HG03095 (cell line): ENCODE results near the gene NME2.
"Not testable (repeated sequence)": the region's sequence is repeated elsewhere in the genome, so short reads cannot be mapped to it uniquely, and the experiment has no call there.

Source experiments
- ATAC-seq: cut with Tn5 transposase; IDR thresholded peaks from one replicate; pipeline ENCODE4 v1.9.1; 2021; ENCODE audit warnings: moderate library complexity; ENCODE audit not compliant: unreplicated experiment

The NME2 gene

DNA sequence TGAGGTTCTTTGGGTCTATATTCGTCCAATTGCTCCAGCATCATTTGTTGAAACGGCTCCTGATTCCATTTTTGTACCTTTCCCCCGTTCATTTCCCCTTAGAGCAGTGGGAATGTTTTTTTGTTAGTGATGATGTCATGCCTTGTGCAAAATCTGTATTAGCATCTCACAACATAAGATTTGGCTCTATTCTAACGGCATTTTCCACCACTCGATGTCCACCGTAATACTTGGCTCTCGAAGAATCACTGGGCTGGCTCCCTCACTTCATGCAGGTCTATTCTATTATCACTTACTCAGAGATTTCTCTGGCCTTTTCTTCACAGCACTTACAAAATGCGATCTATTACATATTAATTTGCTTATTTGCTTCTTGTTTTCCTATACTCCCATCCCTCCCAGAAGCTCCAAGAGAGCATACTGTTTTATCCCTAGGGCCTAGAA, 13.4 kb upstream of the NME2 start:
- ATAC-seq = peak; percentile 0

DNA sequence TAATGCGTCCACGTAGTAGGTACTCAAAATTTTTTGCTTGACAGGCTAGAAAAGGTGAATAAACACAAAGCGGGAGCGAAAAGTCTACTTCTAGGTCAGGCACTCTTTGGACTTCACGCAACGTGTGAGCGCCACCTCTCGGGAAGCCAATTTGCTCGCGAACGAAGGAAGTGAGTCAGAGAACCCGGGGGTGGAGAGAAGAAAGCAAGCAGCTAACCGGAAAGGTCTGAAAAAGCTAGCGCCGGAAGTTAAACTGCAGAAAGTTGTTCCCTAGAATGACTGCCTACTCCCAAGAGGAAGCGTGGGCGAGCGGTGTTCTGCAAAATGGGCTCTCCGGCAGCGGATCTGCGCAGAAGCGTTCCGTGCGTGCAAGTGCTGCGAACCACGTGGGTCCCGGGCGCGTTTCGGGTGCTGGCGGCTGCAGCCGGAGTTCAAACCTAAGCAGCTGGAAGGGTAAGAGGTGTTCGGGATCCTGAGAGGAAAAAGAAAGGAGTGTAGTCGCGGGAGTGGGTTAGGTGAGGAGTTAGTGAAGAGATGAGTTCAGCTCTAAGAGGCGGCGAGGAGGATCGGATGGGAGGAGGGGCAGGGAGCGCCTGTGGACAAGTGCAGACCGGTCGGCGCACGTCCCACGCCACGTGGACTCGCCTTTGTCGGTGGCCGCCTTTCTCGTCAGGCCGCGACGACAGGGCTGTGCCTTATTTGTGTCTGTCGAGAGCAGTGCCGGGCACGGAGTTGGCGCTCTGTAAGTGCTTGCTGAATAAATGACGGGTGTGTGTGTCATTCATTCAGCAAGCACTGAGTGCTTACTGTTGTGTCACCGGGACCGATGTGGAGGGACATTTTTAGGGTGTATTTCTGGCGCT, 12.8 kb upstream of the NME2 start, which contains the start of gene NME1:
NME1 (plus strand) TSS at position 350 of the 863 bp plus-strand sequence. CDS start 2,096 bp downstream, outside the sequence.
- peak; percentile 72 for ATAC-seq

DNA sequence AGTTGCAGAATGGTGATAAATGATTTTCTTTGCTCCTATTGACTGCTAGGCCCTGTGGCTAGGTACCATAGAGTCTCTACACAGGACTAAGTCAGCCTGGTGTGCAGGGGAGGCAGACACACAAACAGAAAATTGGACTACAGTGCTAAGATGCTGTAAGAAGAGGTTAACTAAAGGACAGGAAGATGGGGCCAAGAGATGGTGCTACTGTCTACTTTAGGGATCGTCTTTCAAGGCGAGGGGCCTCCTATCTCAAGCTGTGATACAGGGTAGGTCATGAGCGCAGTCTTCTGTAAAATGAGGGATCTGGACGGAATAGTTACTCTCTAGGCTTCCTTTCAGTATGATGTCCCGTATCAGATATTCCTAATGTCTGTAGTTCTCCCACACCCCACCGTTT, 12.0 kb upstream of the NME2 start:
- ATAC-seq = no peak

DNA sequence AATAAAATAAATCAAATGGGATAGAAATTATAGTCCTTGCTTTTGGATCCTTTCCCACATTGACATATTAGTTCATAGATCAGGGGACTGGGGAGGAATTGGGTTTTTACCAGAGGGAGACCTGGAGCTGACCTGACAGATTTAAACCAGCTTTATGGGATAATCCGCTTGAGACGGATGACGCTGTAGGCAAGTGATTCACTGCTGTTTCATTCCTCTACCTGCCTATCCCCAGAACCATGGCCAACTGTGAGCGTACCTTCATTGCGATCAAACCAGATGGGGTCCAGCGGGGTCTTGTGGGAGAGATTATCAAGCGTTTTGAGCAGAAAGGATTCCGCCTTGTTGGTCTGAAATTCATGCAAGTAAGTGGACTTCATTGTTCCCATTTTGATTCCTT, 10.8 kb upstream of the NME2 start:
- ATAC-seq = no peak

DNA sequence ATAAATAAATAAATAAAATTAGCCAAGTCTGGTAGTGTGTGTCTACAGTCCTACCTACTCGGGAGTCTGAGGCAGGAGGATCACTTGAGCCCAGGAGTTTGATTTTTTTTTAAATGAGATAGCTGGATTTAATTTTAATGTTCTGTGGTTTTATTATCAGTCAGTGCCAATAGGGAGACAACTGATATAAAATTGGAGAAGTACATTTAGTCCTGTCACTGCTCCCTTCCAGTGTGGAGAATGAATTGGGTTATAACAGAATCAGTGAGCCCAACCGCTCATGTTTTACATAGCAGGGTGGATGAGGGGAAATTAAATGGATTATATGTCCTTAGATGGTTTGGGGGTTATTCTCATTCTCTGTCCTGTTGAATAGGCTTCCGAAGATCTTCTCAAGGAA, 6.6 kb upstream of the NME2 start:
- ATAC-seq = no peak

DNA sequence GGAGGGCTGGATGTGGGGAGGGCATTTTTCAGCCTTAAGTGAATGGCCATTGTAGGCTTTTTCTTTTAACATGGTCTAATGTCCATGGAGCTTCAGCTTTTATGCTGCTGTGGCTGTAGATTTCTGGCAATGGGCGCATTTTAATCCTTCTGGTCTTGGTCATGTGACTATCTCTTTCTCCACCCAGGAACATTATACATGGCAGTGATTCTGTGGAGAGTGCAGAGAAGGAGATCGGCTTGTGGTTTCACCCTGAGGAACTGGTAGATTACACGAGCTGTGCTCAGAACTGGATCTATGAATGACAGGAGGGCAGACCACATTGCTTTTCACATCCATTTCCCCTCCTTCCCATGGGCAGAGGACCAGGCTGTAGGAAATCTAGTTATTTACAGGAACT, 4.7 kb upstream of the NME2 start:
- no peak for ATAC-seq

DNA sequence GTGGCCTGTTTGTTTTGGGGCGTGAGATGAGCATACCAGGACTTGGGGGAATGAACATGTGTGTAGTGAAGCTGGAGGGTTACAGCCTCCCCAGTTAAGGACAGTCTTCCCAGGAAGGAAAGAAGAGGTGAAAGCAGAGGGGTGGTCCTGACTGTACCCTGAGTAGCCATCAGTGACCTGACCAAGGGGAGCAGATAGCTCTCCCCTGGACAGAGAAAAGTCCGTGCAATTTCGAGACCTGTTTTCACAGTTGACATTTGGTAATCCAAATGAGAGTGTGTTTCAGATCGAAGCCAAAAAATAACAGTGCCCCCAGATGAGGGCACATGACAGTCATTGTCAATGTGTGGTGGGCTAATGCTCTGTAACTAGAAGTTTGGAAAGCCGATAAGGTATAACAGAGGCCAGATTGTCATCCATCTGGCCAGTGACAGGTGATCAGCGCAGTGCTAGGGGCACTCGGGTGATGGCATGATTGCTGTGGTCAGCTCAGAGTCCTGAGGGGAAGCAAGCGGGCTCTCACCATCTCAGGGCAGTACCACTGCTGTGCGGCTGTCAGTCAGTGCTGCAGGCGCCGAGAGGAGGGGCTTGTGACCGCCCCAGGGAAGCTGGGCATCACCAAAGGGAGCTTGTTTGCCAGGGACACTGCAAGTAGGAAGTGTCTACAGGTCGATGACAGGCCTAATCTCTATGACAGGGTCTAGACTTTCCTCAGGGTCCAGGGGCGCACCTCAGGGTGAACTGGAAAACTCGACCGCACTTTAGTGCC, 1.1 kb upstream of the NME2 start:
- ATAC-seq = no peak

DNA sequence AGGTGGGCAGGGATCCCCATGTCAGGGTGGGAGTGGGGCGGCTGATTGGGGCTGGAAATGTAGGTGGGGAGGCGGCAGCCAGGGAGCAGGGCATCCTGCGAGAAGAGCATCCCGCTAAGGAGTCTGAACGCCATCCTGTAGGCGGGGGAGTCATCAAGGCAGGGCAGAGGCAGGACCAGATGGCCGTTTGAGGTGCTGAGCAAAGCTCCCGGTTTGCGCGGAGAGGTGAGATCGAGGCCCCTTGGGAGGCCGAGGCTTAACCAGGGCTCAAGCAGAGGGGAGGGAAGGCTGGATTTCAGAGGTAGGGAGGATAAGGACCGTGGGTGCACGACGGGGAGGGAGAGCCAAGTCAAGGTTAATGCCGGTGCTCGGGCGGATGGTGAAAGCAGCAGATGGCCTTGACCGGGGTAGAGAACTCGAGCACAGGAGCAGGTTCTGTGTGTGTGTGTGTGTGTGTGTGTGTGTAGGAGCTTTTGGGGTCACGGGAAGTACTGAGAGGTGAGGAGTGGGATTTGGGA, 472 bp upstream of the NME2 start:
- peak; percentile 7 for ATAC-seq

DNA sequence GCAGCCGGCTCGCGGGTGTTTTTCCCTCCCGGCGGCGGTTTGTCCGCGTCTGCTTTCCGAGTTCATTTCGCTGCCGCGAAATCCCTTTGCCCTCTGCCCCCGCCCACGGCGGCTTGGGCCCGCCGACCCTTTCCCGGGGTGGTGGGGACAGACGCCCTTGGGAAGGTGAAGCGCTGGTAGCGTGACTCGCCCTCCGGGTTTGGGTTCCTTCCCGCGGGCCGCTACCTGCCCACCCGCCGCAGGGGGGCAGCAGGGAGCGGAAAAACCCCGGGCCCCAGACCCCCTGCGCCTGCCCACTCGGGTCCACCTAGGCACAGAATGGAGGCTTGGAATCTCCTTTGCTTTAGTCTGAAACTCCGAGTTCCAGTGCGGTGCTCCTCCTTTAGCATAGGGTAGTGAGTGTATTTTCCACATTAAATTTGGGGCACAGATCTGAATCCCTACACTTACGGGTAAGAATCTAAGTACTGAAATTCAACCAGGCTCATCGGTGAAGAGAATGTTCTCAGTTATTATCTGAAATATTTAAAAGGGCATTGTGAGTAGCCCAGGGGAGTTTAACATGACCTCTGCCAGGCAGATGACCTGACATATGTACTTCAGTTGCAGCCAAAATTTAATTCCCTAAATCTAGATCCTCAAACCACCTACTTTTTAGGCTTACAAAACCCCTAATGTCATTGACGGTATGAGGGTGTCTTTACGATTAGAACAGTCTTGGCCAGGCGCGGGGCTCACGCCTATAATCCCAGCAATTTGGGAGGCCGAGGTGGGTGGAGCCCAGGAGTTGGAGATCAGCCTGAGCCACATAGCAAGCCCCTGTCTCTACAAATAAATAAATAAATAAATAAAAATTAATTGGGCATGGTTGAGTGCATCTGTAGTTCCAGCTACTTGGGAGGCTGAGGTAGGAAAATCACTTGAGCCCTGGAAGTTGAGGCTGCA, 1.0 kb downstream of the NME2 start:
- ATAC-seq = peak; percentile 48

DNA sequence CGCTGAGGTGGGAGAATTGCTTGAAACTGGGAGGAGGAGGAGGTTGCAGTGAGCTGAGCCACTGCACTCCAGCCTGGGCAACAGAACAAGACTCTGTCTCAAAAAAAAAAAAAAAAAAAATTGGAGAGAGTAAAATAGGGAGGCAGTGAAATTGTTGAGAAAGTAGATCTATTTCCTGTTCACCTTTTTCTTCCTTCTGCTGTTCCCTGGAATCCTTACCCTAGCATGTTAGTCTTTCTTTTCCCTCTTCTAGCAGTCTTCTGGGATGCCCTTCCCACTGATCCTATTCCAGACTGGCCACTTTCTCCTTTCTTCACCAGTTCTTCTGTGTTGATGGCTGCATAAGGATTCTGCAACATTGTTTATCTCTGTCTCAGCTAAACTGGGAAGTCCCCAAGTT, 3.1 kb downstream of the NME2 start:
- no peak for ATAC-seq

DNA sequence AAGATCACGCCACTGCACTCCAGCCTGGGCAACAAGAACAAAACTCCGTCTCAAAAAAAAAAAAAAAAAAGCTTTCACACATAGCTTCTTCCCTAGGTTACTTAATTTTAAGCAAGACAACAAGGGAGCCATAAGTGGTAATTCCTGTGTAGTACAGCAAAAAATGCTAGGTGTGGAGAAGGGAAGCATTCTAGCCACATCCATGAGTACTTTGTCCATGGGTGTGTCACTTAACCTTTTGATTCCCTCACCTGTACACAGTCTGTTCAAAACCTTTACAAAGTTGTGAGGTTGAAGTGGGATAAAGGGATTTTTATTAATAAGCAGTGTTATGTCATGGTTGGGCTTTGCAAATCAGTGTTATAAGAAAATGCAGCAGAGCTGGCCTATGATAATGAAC, 4.5 kb downstream of the NME2 start:
- ATAC-seq = no peak

DNA sequence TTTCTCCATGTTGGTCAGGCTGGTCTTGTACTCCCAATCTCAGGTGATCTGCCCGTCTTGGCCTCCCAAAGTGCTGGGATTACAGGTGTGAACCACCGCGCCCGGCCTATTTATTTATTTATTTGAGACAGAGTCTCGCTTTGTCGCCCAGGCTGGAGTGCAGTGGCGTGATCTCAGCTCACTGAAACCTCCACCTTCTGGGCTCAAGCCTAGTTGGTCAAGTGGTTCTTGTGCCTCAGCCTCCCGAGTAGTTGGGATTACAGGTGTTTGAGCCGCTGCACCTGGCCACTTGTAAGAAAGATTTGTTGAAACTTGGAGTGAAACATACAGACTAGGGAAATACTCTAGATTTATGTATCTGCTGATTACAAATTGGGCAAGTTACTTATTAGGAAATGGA, 5.8 kb downstream of the NME2 start:
- ATAC-seq = not testable (repeated sequence)

DNA sequence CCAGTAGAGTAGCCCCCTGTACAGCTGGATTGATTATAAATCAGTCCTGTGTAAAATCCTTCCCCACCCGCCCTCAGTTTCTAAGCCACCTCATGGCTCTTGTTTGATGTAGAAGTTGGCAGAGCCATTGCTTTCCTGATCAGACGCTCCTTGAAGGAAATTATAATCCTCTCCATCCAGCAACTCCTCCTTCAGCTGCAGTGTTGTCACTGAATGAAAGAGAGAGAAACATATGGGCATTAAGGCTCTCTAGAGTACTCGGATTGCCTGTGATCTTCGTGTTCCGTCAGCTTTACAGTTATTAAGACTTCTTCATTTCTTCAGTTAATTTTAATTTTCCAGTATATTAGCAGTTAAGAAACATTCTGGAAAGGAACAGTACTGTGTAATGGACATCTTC, 14.3 kb downstream of the NME2 start:
- no peak for ATAC-seq

DNA sequence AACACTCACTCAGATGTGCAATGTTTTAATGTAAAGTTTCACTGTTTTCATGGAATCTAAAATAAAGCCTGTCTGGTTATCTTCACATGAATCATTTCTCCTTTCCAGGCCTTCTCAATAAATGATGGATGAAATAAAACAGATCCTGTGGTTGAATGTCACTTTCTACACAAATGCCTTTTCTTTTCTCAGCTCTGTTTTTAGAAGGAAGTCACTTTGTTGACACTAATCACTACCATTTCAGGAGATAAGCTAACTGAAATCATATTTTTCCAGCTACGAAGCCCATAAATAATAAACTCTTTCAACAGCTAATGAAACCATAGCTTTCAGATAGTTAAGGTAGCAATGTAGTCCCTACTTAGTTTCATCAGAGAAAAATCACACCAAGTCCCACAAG, 17.9 kb downstream of the NME2 start:
- no peak for ATAC-seq

DNA sequence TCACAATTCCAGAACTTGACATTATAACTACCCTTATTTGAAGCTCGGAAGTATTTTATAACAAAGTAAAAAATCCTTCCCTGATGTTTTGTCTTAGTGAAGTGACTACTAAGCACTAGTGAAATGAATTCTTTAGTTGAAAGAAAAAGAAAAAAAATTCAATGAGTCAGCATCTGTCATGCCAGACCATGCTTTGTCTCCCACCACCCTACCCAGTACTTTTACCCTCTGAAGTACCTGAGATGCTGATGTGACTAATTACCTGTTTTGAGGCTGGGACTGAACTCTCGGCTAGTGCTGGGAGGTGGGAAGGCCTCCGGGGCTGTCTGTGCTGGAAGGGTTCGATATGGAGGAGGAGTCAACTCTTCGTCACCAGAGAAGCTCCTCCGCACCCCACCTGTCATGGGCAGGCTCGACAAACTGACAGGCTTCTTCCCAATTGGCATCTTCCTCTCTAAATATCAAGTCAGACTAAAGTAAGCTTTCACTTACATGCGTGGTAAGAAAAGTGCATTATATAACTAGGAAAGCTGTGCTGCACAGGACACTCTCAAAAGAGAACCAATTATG, 19.6 kb downstream of the NME2 start:
- no peak for ATAC-seq

DNA sequence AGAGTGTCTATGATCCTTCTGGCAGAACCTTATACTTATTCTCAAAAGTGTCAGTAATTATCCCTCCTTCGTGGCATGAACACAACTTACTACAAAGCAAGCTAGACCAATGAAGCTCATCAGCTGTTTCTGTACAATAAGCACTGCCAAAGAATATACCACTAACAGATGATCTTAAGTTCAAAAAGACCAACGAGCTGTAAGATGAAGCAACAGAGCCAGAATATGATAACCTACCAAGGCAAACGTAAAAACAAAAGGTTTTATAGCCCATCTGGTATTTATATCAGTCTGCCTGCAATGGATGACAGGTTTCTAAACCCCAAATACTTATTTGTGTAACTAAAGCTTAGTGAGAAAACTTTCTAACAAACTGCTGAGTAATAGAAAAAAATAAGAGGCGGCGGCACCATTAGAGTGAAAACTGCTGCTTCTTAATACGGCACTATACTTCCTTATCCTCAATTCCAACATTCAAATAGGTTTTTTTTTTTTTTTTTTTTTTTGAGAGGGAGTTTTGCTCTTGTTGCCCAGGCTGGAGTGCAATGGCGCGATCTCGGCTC, 22.1 kb downstream of the NME2 start:
- no peak for ATAC-seq

DNA sequence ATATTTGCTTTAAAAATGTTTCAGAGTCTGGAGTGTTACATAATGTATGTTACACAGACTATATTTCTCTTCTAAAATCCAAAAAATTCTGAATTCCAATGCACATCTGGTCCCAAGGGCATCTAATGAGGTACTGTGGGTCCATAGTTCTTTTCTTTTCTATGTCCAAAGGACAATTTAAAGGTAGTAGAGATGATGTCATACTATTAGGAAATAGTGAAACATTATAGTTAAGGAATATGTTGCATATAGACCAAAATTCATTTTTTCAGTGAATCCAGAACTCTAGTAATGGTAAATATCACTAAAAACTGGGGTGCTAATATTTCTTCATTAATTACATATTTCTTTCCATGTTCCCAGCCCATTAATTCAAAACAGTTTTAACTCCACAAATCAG, 23.0 kb downstream of the NME2 start:
- ATAC-seq = no peak

DNA sequence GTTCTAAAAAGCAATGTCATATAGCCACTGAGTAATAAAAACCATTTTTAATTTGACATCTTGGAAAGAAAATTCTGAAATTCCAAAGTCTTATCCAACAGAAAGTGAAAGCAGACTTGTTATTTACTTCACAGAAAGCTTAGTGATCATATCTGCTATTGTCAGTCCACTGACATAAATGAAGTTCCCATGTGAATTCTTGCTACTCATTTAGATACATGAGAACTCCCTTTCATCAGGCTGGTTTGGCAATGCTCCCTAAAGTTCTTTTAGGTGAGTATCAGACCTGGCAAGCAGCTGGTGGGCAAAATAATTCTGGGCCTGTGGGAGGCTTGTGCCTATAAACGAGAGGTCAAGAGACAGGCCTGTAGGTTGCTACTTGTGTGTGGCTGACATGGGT, 23.4 kb downstream of the NME2 start:
- no peak for ATAC-seq

DNA sequence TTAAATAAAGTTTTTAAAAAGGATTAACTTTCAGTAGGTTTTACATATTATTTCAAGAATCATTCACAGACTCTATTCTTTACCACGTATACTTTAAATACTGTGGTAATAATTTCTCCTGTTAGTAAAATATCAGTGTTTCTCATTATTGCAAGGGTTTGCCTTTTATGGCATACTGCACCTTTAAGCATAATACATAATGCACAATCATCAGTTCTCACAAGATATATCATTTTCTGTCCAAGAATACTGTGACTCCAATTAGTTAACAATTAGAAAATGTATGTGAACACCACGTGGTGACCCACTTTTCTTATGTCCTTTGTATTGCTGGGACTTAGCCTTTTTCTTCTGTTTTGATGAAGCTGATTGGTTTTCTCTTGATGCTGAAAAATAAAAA, 25.7 kb downstream of the NME2 start:
- ATAC-seq = no peak

DNA sequence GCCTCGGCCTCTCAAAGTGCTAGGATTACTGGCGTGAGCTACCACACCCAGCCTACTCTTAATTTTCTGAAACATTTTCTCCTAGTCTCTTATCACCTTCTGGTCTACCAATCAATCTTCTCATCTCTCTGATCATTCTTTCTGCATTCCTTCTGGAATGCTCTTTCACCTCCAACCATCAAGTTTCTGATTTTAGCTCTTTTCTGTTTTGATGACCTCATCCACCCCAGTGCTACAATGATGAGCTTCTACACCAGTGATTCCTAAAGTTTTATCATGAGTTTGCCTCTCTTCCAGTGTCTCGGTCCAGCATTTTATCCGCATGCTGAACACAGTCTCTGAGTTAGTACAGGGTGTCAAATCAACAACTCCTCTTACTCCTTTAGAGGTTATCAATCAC, 31.5 kb downstream of the NME2 start:
- ATAC-seq = no peak
